Thyroid gland (tissue), 4 donors: ENCODE measurements around the gene ZNF76.

Experiments used
- CTCF ChIP-seq, 6 experiments: fragments of 200-600 bp in 3 of 6; fragments of 450-650 bp in 3 of 6; sonication (generic) in 3 of 6; IDR thresholded peaks; one replicate each; pipeline ENCODE4 v1.5.1; 2016 to 2019; ENCODE audit warnings: antibody characterized with exemption in 6 of 6, mild to moderate bottlenecking in 2 of 6, inconsistent platforms in 1 of 6, moderate library complexity in 1 of 6
- POLR2A ChIP-seq, 2 donors: fragments of 450-650 bp; IDR thresholded peaks; one replicate each; pipeline ENCODE4 v1.6.1; 2017; ENCODE audit warnings: antibody characterized with exemption in 2 of 2, mild to moderate bottlenecking in 2 of 2, moderate library complexity in 1 of 2

GRCh38 chr6:35224720-35225119 lies 34.8 kb upstream of the ZNF76 start:
- TF ChIP-seq CTCF (IDR thresholded peaks at IDR 0.05) (no peak), POLR2A (IDR thresholded peaks at IDR 0.05) (no peak)
